ENCODE measurements around the gene PROK1.
"Not testable (repeated sequence)": the region's sequence is repeated elsewhere in the genome, so short reads cannot be mapped to it uniquely, and the experiment has no call there.

The PROK1 gene

DNA sequence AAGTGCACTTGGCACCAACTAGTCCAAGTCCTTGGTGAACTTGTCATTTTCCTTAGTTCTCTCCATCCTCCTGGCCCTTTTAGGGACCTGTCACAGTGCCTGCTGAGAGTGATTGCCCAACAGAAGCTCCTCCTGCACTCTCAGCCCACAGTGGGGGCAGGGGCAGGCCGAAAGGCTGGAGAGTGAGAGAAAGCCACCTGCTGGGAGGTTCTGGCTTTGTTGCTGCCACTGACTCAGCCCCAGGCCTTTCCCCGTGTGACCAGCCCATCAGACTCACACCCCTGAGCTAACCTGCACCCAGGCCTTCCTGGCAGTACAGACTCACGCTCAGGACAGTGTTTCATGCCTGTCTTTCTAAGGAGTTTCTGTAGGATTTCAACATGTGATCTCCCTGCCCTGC lies 17.1 kb upstream of the PROK1 start:
- DNase-seq (ENCODE audit: low read depth) = peak; percentile 8

DNA sequence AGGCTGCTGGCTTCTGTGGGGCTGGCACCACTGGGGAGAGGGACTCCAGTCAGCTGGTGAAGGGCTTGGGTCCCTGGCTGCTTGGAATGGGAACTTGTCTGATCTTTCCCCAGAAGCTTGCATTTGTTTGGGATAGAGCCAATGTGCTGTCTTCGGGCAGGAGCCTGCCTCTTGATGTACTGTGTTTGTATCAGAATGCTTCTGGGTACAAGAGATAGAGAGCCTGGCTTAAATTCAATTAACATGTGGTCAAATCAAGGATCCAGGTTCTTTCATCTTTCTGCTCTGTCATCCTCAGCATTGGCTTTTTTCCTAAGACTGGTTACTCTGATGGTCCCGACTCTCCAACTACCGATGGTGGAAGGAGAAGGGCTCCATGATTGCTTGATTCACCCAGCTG lies 16.0 kb upstream of the PROK1 start:
- DNase-seq (ENCODE audit: low read depth) = no peak

DNA sequence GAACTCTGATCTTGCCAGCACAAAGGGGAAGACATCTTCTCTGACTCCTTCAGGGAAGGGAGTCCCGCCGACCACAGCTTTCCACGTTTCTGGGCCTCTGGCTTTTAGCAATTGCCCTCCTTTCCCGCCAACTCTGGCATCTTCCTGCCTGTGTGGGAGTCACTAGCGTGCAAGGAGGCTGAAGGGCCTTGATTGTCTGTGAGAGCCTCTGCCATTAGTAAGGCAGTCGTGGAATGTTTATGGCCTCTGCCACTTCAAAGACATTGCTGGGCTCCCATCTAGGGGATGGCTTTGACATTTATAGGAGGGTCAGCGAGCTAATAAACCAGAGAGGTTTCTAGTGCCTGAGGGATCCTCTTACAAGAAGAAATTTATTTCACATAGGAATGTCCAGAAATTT lies 14.3 kb upstream of the PROK1 start:
- DNase-seq (ENCODE audit: low read depth) = peak; percentile 21

DNA sequence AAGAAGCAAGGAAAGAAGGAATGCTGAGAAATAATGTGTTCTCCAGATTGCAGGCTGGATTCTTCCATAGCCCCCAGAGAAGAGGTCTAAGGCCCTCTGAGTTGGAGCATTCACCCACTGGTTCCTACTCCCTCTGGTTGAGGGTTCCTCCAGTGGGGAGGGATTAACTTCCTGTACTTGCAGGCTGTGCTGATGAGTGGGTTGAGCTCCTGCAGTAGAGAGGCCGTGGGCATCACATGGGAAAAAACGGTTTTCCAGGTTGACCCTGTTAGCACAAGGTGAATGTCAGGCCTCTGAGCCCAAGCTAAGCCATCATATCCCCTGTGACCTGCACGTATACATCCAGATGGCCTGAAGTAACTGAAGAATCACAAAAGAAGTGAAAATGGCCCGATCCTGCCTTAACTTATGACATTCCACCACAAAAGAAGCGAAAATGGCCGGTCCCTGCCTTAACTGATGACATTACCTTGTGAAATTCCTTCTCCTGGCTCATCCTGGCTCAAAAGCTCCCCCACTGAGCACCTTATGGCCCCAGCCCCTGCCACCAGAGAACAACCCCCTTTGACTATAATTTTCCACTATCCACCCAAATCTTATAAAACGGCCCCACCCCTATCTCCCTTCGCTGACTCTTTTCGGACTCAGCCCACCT lies 13.2 kb upstream of the PROK1 start:
- not testable (repeated sequence) for DNase-seq (ENCODE audit: low read depth)

DNA sequence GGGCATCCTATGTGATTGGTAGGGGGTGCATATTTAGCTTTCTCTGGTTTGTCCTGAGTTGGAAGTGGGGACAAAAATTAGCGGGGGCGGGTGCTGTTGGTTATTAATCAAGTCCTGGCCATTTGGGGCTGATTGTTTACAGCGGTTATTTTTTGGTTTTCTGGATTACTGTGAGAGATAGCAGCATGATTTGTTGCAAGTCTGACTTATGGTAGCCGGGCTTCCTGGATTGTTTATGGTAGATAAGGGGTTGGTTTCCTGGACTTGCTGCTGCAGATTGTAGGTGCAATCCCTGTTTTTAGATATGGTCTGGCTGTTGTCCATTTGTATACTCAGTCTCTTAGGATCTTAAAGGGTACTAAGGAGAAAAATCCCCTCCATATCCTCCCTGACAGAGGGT lies 12.1 kb upstream of the PROK1 start:
- DNase-seq (ENCODE audit: low read depth) = no peak

DNA sequence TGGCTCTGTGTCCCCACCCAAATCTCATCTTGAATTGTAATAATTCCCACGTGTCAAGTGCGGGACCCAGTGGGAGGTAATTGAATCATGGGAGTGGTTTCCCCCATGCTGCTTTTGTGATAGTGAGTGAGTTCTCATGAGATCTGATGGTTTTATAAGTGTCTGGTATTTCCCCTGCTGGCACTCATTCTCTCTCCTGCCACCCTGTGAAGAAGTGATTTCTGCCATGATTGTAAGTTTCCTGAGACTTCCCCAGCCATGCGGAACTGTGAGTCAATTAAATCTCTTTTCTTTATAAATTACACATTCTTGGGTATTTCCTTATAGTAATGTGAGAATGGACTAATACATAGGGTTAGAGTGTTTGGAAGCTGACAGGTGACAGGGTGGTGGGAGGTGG lies 11.1 kb upstream of the PROK1 start:
- not testable (repeated sequence) for DNase-seq (ENCODE audit: low read depth)

DNA sequence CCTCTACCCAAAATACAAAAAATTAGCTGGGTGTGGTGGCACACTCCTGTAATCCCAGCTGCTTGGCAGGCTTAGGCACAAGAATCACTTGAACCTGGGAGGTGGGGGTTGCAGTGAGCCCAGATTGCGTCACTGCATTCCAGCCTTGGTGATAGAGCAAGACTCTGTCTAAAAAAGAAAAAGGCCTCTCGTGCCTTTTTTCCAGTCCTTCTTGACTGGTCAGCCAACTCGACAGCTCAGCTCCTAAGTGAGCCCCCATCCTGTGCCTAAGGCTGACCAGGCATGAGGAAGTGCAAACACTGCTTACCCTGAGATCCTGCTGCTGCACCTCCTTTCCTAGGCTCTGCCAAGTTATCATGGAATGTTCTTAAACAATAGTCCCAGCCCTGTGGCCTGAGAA lies 10.1 kb upstream of the PROK1 start:
- peak; percentile 24 for DNase-seq (ENCODE audit: low read depth)

DNA sequence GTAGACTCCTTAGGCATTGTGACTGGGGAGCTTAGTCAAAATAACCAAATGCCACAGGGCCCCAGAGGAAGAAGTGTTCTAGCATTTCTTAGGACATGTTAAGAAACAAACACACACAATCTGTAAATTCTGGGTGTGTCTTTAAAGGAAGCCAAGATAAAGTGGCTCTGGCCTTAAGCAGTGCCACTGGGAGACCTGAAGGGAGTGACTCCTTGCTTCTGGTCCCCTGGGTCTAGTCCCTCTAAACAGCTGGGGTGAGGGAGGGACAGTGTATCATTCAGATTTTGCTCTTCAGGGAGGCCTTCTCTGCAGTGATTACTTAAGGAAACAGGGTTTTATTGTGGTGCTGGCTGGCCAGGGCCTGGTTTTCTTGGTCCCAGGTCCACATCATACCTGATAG lies 9.1 kb upstream of the PROK1 start:
- DNase-seq (ENCODE audit: low read depth) = no peak

DNA sequence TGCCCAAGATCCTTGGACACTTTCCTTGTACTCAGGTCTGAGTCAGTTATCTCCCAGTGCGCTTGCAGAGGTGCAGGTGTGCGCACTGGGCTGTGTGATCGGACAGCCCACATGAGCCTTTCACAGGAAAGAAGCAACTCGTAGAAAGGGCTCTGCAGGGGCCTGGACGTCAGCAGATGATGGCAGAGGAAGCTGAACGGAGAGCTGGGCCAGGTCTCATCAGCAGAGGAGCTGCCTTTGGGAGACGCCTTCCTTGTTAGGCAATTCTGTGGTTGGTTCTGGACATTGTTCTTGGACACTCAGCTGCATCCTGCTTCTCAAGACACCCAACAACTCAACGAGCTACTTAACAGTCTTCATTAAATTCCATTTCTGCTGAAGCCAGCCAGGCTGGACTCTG lies 7.5 kb upstream of the PROK1 start:
- no peak for DNase-seq (ENCODE audit: low read depth)

DNA sequence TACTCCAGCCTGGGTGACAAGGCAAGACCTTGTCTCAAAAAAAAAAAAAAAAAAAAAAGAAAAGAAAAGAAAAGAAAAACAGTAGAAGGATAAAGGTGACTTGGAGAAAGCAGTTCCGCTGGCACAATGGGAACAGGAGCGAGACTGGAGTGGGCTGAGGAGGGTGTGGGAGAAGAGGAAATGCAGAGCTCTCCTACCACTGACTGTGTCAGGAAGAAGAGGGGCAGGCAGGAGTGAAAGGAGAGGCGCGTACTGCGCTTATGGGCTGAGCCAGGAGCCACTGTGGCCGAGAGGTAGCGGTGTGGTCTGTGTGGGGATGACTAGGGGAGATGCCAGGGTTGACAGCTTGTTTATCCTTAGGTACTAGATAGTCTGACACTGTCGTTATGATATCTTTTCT lies 6.4 kb upstream of the PROK1 start:
- no peak for DNase-seq (ENCODE audit: low read depth)

DNA sequence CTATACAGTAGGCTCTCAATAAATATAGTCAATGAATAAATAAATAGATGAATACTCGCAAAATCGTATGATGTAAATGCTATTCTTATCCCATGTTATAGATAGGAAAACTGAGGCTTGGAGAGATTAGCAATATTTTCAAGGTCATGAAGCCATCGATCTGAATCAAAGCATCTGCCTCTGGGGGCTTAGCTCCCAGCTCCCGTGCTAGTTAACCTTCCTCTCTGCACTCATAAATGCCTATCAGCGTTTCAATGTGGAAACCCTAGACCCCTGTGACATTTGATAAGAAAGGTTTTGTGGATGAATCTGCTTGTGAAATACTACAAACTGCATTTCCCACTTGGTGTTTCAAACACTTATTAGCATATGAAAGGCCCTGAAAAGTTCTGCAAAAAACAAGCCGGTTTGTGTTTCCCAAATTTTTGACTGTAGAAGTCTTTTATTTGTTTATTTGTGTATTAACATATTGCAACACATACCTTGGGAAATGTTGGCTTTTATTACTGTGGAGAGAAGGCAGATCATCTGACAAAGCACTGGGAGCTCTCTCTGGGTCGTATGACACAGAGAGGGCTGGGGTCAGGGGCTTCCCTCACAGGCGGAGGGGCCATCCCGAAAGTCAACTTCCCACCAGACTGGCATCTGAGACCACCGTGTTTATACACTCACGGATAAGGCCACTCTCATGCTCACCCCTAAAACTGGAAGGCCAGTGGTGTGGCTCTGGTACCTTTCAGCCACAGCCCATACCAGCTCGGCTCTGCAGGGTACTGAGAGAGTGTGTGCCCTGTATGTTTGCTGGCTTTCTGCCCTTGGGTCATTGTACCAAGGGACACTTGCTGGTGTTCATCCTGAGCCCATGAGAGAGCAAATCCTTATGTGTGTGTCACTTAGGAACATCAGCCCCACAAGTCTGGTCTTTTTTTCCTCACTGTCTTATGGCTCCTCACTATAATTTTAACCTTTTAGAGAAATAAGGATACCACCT lies 993 bp upstream of the PROK1 start:
- no peak for DNase-seq (ENCODE audit: low read depth)

DNA sequence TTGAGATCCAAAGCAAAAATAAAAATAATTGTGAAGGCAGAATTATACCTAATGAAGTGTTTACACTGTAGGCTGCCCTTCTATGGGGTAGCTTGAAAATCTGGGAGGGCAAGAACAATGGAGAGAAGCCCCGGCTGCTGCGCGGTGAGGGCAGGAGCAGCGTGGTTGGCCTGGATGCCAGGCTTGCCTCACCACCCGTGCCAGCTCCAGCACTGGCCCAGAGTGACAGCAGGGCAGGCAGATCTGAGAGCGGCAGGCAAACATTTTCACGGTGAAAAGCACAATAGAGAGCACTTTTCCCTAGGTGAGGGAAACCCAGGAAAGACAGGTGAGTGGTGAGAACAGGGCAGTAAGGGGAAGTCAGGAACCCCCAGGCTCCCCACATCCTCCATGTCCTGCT lies 1.4 kb downstream of the PROK1 start:
- no peak for DNase-seq (ENCODE audit: low read depth)

DNA sequence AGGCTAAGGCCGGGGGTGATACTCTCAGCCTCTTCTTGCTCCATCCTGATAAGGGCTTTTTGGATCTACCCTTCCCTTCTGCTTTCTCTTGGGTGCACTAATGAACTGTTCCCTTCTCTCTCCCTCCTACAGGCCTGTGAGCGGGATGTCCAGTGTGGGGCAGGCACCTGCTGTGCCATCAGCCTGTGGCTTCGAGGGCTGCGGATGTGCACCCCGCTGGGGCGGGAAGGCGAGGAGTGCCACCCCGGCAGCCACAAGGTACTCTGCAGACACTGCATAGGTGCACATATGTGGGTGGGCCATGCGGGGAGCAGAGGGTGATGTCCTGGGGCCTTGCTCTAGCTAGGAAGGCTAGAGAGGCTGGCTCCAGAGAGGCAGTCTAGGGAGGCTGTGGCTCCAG lies 2.9 kb downstream of the PROK1 start:
- no peak for DNase-seq (ENCODE audit: low read depth)

DNA sequence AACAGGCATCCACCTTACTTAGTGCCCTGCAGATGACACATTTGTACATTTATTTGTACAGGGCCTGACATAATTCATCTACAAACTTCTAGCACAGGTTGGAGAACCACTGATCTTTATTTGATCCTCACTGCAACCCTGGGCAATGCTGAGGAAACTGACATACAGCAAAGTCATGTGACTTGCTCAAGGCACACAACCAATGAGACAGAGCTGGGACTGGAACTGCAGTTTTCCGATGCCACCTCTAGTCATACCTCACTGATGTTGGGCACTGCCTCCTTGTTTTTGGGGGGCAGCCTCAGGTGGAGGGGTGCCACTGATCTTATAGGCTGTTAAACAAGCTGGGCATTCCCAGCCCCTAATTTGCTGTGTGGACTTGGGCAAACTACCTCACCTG lies 3.4 kb downstream of the PROK1 start:
- no peak for DNase-seq (ENCODE audit: low read depth)

DNA sequence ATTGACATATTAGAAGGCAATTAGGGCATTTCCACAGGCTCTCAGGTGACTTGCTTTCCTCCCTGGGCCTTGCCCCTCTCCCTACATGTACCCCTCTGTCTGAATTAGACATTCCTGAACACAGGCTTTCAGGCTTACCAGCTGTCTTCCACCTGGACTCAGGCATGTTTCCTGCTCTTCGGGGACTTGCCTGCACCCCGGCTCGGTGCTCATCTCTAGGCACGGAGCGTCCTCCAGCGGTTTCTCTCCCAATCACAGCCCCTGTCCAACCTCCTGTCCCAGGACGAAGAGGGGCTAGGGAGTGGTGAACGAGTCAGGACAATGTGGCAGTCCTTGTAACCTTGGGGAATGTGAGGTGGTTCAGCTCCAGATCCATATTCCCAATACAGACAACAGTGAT lies 4.2 kb downstream of the PROK1 start:
- DNase-seq (ENCODE audit: low read depth) = no peak

DNA sequence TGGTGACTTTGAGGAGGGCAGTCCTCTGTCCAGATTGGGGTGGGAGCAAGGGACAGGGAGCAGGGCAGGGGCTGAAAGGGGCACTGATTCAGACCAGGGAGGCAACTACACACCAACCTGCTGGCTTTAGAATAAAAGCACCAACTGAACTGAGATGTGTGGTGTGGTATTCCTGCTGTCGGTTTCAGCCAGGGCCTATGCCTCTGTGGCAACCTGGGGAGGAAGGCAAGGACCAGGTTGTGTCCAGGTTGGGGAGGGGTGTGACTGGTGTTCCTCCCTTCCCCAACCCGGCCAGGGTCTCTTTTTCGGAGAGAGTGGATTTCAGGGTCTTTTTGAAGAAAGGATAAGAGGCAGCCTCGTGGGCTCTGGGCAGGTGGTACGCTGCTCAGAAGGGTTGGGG lies 6.3 kb downstream of the PROK1 start:
- DNase-seq (ENCODE audit: low read depth) = no peak

DNA sequence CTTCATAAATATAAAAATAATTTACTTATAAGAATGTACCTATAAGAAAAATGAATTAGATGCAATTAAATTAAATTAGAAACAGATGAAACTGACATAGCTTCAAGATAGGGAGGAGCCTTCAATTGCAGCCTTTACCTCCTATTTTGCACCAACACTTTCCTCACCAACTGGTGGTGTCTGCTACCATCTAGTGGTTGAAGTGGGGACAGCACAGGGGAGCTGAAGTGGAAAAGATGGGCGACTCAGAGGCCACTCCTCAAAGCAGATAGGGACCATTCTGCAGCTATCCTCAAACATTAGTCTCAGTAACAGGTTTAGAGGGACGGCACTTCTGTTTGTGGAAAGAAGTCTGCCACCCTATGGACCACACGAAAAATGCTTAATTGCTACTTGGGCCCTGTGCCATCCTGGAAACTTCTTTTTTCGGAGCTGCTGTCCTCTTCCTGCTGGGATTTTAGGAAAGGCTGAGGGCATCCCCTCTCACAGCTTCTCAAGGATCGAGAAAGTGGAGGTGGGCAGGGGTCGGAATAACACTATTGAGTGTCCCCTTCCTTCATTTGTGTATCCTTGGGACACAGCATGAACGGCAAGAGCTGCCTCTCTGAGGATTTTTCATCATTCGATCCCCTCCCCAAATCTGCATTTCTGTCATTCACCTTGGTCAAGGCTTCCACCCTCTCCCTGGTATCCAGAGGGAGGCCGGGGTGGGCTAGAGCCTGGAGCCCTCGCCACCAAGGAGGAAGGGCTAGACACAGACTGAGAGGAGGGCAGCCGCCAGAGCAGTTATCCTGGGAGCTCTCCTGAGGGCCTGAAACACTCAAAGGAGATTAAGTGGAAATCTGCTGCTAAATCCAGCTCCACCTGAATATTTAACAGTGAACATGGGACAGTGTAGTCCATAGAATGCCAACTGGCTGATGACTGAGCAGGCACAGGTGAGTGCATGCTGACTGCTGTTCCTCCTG lies 9.6 kb downstream of the PROK1 start:
- peak; percentile 68 for DNase-seq (ENCODE audit: low read depth)

DNA sequence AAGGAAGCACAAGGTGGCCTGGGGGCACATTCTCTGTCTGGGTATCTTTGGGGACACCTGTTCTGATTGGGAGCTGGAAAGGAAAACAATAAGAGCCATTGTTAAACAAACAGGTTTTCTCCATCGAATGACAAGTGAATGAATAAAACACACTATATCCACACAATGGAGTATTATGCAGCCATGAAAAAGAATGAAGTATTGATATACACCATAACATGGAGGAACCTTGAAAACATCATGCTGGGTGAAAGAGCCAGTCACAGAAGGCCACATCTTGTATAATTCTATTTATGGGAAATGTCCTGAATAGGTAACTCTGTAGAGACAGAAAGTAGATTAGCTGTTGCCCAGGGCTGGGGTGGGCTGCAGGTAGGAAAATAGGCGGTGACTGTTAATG lies 11.1 kb downstream of the PROK1 start:
- no peak for DNase-seq (ENCODE audit: low read depth)

DNA sequence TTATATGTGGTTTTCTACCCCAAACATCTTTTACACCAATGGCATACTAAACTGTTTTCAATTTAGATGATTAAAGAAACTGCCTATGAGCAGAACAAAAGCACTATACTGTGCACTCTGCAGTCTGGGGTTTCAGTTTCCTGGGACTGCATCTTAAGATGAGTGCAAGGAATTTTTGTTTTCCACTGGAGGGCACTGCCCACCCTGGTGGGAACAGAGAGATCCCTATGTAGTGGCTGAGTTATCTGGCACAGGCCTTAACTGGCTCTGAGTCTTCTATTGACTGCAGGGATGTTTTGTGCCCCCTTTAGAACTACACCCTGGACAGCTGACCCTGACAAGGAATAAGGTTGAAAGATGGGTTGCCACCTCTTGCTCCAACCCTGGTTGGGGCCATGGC lies 12.0 kb downstream of the PROK1 start:
- no peak for DNase-seq (ENCODE audit: low read depth)

DNA sequence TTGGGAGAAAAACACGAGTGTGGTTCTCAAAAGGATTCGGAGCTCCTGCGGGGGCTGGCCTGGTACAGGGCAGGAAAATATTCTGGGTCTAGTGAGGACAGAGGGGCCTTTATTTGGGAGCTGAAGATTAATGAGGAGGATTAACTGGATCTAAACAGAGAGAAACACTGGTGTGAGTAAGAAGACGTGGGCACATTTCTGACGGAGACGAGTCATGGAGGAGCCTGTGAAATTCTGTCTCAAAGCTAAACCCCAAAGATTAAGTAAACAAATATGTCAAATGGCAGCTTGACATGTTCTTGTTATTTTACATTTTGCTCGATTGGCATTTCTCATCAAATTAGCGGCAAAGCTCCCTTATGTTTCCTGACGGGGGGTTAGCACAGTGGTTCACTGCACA lies 12.8 kb downstream of the PROK1 start:
- no peak for DNase-seq (ENCODE audit: low read depth)

DNA sequence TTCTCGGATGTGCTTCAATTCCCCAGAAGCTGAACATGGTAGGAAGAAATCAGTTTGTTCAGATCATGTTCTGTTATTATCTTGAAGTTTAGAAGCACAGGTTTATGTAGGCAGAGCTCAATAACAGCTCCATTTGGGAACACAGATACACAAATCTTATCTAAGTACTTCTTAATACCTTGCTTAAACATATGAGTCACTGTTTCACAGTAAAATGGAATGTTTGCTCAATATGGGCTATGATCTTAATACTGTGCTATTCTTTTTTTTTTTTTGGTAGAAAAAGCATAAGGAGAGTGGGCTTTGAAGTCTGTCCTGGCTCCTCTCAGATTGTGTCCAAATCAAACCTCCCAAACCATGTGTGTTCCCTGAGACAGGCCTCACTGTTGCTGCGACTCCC lies 13.4 kb downstream of the PROK1 start:
- DNase-seq (ENCODE audit: low read depth) = no peak

DNA sequence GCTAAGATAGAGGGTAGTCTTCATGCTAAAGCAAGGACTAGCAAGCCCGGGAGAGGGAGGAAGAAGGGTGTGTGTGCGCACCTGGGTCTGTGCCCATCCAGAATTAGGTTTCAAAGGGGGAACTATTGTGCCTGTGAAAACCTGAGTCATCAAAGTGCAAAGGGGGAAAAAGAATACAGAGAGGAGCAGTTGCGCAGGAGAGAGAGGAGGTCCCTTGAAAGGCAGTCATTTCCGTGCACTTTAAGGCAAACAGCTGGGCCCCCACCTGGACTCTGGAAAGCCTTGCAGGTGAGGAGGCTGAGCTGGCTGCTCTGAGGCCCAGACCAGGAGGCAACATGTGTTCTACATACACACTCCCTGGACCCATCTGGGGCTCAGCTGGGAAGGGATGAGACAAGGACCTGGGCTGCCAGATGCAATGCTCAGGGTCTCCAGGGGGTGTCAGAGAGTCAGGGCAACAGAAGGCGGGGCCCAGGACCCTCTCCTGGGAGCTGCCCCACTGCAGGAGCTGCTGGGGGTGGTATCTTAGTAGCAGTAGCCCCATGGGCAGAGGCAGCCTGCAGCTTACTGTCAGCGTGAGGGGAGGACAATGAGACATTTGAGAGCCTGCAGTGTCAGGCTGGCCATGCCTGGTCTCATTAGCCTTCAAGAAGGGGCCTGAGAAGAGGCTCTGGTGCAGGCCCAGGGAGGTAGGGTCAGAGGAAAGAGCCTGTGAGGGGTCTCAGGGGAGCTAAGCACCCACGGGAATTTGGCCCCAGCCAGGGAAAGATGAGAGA lies 14.3 kb downstream of the PROK1 start:
- DNase-seq (ENCODE audit: low read depth) = no peak
